Endothelial cell of coronary artery (primary cell): ENCODE results near the gene CCDC70. TPM values are rescaled to one million over a fixed set of nuclear protein-coding genes. Genes with fewer than 3 reads are reported as not detected.

Experiments
- total RNA-seq: library from RNA; depleted of rRNA; stranded (reverse); fragments of >200 nt; gene quantifications from 2 replicates; pipeline ENCODE4 v1.2.3, GENCODE V29; 2014

The CCDC70 gene
- not detected in 2 replicates for total RNA-seq

GRCh38 chr13:51861723-51862300, at the start of gene CCDC70:
CCDC70 (plus strand) TSS chr13:51861969; CDS start chr13:51865412, 3,443 bp downstream.

GRCh38 chr13:51844862-51845573, 16.8 kb upstream of the CCDC70 start, which contains the start of gene TMEM272:
TMEM272 (minus strand) TSS chr13:51845177; CDS start chr13:51838530, 6,647 bp downstream.

Other genes starting within 250 kb of the CCDC70 start
- gene DHRS12, start 57.8 kb upstream of the CCDC70 start, total RNA-seq, result 4.1 and 6.1 TPM in 2 replicates
- gene TMEM272, start 16.8 kb upstream of the CCDC70 start, total RNA-seq, result not detected in 2 replicates
- 5.6 and 10.1 TPM in 2 replicates for gene ATP7B, start 149.5 kb downstream of the CCDC70 start, total RNA-seq
- 14.5 and 19.9 TPM in 2 replicates for gene ALG11, start 150.4 kb downstream of the CCDC70 start, total RNA-seq
- gene UTP14C, start 162.7 kb downstream of the CCDC70 start, total RNA-seq, result 10.1 and 14.0 TPM in 2 replicates